CD4-positive, alpha-beta T cell treated with Interleukin-15 for 1 hour (primary cell): ENCODE data around the gene ZSCAN30.
"Not testable (repeated sequence)": the region's sequence is repeated elsewhere in the genome, so short reads cannot be mapped to it uniquely, and the experiment has no call there.

ENCODE experiments used
- DNase-seq: peaks from one replicate; pipeline ENCODE4 v3.0.0-alpha.2; 2020

The ZSCAN30 gene

DNA sequence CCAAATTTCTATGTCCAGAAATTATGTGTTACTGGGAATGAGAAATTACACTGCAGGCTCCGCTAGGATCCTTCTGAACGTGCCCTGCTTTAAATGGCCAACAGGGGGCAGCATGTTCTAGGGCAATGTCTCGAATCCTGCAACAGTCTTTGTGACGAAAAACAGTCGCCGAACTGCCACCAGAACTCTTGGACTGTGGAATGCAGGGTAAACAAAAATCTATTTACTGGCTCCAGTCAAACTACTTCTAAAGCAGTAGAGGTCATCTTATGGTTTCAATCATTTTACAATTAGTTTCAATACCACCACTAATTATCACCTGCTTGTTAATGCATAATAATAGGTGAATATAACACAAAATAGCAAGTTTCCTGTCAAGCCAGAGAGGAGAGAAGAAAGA lies 59.0 kb downstream of the ZSCAN30 start:
- DNase-seq: peak; percentile 78

DNA sequence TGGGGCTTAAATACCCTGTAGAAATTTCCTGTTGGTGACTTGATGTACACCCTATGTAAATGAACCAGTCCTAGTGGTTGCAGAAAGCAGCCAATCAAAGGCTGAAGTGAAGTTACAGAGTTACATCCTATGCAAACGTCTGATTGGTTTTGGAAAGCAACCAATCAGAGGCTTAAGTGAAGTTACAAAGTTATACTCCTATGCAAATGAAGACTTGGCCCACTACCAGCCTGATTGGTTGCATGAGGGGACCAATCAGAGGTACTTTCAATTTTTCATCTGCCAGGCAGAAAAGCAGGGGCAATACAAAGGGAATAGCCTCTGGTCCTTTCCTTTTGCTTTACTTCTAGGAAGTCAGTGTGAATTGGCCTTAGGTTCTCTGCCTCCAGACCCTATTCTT lies 62.8 kb downstream of the ZSCAN30 start:
- no peak for DNase-seq

DNA sequence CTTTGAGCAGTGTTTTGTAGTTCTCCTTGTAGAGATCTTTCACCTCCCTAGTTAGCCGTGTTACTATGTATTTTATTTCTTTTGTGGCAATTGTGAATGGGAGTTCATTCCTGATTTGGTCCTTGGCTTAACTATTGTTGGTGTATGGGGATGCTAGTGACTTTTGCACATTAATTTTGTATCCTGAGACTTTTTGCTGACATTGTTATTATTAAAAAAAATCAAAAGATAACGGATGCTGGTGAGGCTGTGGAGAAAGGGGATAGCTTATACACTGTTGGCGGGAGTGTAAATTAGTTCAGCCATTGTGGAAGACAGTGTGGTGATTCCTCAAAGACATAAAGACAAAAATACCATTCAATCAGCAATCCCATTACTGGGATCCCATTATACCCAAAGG lies 66.2 kb downstream of the ZSCAN30 start:
- DNase-seq: no peak

DNA sequence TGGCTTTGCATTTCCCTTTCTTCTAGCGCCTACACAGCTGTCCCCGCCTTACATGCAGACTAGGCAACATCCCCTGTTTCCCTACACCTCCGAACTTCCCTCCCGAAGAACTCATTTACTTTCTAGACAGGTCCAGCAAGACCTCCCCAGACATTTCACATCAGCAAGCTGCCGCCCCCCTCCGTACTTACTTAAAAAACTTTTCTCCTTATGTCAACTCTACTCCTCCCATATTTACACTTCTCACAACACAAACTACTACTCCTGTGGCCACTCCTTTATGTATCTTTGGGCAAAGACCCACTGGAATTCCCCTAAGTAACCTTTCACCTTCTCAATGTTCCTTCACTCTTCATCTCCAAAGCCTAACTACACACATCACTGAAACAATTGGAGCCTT lies 69.6 kb downstream of the ZSCAN30 start:
- no peak for DNase-seq

DNA sequence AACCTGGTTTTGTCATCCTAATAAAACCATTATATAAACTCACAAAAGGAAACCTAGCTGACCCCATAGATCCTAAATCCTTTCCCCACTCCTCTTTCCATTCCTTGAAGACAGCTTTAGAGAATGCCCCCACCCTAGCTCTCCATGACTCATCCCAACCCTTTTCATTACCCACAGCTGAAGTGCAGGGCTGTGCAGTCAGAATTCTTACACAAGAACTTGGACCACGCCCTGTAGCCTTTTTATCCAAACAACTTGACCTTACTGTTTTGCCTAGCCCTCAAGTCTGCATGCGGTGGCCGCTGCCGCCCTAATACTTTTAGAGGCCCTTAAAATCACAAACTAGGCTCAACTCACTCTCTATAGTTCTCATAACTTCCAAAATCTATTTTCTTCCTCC lies 70.7 kb downstream of the ZSCAN30 start:
- DNase-seq: not testable (repeated sequence)

DNA sequence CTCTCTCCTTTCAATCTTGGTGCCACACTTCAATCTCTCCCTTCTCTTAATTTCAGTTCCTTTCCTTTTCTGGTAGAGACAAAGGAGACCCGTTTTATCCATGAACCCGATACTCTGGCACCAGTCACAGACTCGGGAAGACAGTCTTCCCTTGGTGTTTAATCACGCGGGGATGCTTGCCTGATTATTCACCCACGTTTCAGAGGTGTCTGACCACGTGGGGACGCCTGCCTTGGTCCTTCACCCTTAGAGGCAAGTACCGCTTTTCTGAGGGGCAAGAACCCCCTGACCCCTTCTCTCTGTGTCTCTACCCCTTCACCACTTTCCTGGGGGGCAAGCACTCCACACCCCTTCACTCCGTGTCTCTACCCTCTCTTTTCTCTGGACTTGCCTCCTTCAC lies 73.4 kb downstream of the ZSCAN30 start:
- DNase-seq: not testable (repeated sequence)

DNA sequence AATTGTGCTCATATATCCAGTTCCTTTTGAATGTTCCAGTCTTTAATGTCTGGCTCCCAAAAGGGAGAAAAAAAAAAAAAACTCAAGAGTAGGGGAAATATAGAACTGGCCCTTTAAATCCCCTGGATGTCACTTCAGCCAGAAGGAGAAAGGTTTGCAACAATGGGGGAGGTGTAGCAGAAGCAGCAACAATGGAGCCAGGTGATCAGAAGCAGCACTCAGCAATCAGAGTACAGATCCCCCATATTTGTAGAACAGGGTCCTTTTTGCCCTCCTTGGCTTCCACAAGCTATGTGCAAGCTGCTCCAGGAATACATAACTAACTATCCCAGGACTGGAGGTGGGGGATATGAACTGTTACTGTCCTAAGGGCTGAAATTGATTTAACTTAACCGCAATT lies 75.0 kb downstream of the ZSCAN30 start:
- no peak for DNase-seq

DNA sequence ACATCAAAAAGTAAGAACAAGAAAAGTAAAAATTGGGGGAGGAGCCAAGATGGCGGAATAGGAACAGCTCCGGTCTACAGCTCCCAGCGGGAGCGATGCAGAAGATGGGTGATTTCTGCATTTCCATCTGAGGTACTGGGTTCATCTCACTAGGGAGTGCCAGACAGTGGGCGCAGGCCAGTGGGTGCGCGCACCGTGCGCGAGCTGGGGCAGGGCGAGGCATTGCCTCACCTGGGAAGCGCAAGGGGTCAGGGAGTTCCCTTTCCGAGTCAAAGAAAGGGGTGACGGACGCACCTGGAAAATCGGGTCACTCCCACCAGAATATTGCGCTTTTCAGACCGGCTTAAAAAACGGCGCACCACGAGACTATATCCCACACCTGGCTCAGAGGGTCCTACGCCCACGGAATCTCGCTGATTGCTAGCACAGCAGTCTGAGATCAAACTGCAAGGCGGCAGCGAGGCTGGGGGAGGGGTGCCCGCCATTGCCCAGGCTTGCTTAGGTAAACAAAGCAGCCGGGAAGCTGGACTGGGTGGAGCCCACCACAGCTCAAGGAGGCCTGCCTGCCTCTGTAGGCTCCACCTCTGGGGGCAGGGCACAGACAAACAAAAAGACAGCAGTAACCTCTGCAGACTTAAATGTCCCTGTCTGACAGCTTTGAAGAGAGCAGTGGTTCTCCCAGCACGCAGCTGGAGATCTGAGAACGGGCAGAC lies 84.1 kb downstream of the ZSCAN30 start:
- not testable (repeated sequence) for DNase-seq

DNA sequence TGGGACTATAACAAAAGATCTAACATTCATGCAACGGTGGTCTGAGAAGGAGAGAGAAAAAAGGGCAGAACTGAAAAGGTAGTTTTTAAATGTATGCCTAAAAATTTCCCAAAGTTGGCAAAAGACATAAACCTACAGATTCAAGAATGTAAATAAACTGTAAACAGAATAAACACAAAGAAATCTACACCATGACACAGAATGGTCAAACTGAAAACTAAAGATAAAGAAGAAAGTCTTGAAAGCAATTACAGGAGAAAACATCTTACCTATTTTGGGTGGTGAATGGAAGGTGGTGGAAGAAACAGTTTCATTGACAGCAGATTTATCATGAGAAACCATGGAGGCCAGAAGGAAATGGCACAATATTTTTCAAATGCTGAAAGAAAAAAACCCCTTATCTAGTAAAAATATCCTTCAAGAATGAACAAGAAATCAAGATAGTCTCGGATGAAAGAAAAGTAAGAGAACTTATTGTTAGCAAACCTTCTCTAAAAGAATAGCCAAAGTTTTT lies 84.8 kb downstream of the ZSCAN30 start:
- DNase-seq: no peak

DNA sequence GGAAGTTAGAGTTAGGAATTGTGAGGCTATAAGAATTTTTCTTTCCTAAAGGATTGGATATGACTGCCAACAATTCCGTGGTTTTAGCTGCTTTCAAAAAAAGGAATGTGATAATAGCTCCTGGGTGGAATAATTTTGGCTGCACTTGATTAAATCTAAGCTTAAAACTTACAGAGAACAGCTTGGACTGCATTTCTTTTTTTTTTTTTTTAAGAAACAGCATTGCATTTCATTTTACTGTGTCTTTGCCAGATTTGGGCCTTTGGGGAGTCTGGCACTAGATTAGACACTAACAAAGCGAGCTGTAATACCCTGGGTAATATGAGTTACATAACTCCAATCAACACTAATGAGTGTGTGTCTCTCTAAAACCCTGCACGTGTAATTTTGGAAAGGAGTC lies 87.0 kb downstream of the ZSCAN30 start:
- DNase-seq: no peak

DNA sequence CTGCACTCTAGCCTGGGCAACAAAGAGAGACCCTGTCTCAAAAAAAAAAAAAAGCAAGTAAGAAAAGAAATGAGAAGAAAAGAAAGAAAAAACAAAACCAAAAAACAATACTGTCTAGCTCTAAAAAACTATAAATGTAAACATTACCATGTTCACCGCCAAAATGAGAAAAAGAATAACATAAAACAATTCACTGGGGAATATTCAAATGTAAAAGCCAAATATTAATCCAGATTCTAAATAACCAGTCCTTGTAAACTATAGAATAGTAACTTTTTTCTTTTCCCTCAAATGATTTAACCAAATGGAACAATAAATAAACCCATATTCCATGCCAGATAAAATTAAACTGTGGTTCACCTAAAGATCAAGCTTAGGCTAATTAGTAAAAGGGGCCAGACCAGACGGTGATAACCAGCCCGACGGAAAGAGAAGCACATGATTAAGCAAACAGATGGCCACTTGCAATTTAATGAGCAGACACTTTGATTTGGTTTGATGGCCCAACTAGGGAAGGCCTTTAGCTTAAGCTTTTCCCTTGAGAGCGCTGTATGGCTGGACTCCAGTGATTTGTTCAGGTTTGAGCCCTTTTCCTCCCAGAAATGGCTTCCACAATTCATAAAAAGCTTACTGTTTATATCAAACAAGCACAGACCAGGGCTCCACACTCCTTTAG lies 88.6 kb downstream of the ZSCAN30 start:
- no peak for DNase-seq
